Natural killer cell treated with Interleukin-12 subunit alpha and Interleukin-12 subunit beta and Interleukin-15 and Interleukin-18, amount 100 ng/mL, for 72 hours (primary cell): ENCODE results near the gene D2HGDH. TPM values are rescaled to one million over a fixed set of nuclear protein-coding genes. Genes with fewer than 3 reads are reported as not detected.
A peak's percentile ranks its signal among the peaks of the same experiment; 100 is the strongest.
"Not testable (repeated sequence)": the region's sequence is repeated elsewhere in the genome, so short reads cannot be mapped to it uniquely, and the experiment has no call there.

Experiments
- ATAC-seq, 2 donors: fragments of 150-1000 bp; cut with Tn5 transposase in 1 of 2; sonication (Bioruptor Pico), chemical (Tn5 transposase) in 1 of 2; 2 replicates each; pipeline ENCODE4 v1.10.0; 2021
- DNase-seq: peaks from one replicate; pipeline ENCODE4 v3.0.0; 2022; ENCODE audit warnings: low spot score
- H3K27ac Mint-ChIP-seq, 2 donors: 1 replicate in 1 of 2; 2 replicates in 1 of 2; pipeline ENCODE4 v1.8.0; 2022; ENCODE audit warnings: mixed read lengths in 2 of 2, mild to moderate bottlenecking in 1 of 2, moderate library complexity in 1 of 2
- H3K27me3 Mint-ChIP-seq, 2 donors: 1 replicate in 1 of 2; 2 replicates in 1 of 2; pipeline ENCODE4 v1.8.0; 2022; ENCODE audit warnings: mixed read lengths in 2 of 2
- H3K36me3 Mint-ChIP-seq: one replicate; pipeline ENCODE4 v1.8.0; 2022; ENCODE audit warnings: mixed read lengths
- H3K4me1 Mint-ChIP-seq, 2 donors: 1 replicate in 1 of 2; 2 replicates in 1 of 2; pipeline ENCODE4 v1.8.0; 2022; ENCODE audit warnings: low read depth in 2 of 2, mixed read lengths in 2 of 2, mild to moderate bottlenecking in 1 of 2
- H3K4me3 Mint-ChIP-seq: one replicate; pipeline ENCODE4 v1.8.0; 2022; ENCODE audit warnings: mixed read lengths
- H3K9me3 Mint-ChIP-seq: 2 replicates; pipeline ENCODE4 v1.8.0; 2022; ENCODE audit warnings: mixed read lengths
- total RNA-seq, 2 donors: library from RNA; stranded (reverse); gene quantifications; one replicate each; pipeline ENCODE4 v1.2.3, GENCODE V29; 2022

The D2HGDH gene
- total RNA-seq, 2 donors from 2014 or later: 36.6 to 60.1 TPM

- H3K4me3 Mint-ChIP-seq: no peak overlapping the region
- H3K27me3 Mint-ChIP-seq: peaks cover 0 to 7% of the 10 kb centered on the region in 2 donors
- no peaks in the 10 kb centered on the region for H3K36me3 Mint-ChIP-seq
- no peak overlapping the region for H3K27ac Mint-ChIP-seq
- no peak for ATAC-seq
- no peaks in the 10 kb centered on the region for H3K9me3 Mint-ChIP-seq
- H3K4me1 Mint-ChIP-seq: peaks cover 5 to 6% of the 10 kb centered on the region in 2 donors
- no peak for DNase-seq
These were observed 67.4 kb downstream of the D2HGDH start for GRCh38 chr2:241801611-241802420.

- DNase-seq: no peak
- peak overlapping the region in 1 of 2 donors; percentile 27 for H3K27ac Mint-ChIP-seq
- H3K36me3 Mint-ChIP-seq: no peaks in the 10 kb centered on the region
- H3K9me3 Mint-ChIP-seq: no peaks in the 10 kb centered on the region
- peaks cover 5 to 6% of the 10 kb centered on the region in 2 donors for H3K4me1 Mint-ChIP-seq
- peaks cover 0 to 5% of the 10 kb centered on the region in 2 donors for H3K27me3 Mint-ChIP-seq
- H3K4me3 Mint-ChIP-seq: peak overlapping the region; percentile 80
- ATAC-seq: peak in 1 of 2 donors; percentile 25
These were observed 68.2 kb downstream of the D2HGDH start for GRCh38 chr2:241802421-241803318.

GRCh38 chr2:241803387-241804325, 69.2 kb downstream of the D2HGDH start:
- H3K27me3 Mint-ChIP-seq: peaks cover 0 to 5% of the 10 kb centered on the region in 2 donors
- peak; percentile 77 to 83 for ATAC-seq
- H3K4me3 Mint-ChIP-seq: peak overlapping the region; percentile 80
- no peak for DNase-seq
- peak overlapping the region in 1 of 2 donors; percentile 27 for H3K27ac Mint-ChIP-seq
- H3K4me1 Mint-ChIP-seq: peaks cover 5 to 11% of the 10 kb centered on the region in 2 donors
- no peaks in the 10 kb centered on the region for H3K9me3 Mint-ChIP-seq
- no peaks in the 10 kb centered on the region for H3K36me3 Mint-ChIP-seq

- H3K36me3 Mint-ChIP-seq: no peaks in the 10 kb centered on the region
- ATAC-seq (peak; percentile 29 to 43), DNase-seq (no peak)
- peaks cover 5 to 11% of the 10 kb centered on the region in 2 donors for H3K4me1 Mint-ChIP-seq
- H3K9me3 Mint-ChIP-seq: no peaks in the 10 kb centered on the region
- no peak overlapping the region for H3K27ac Mint-ChIP-seq
- H3K4me3 Mint-ChIP-seq: peak overlapping the region; percentile 47
- peaks cover 0 to 5% of the 10 kb centered on the region in 2 donors for H3K27me3 Mint-ChIP-seq
These were observed 70.1 kb downstream of the D2HGDH start for GRCh38 chr2:241804326-241805229.

GRCh38 chr2:241806217-241806616, 71.8 kb downstream of the D2HGDH start:
- not testable (repeated sequence) for DNase-seq

GRCh38 chr2:241808051-241808720, 73.8 kb downstream of the D2HGDH start:
- no peaks in the 10 kb centered on the region for H3K36me3 Mint-ChIP-seq
- peak overlapping the region; percentile 22 for H3K4me3 Mint-ChIP-seq
- peaks cover 0 to 2% of the 10 kb centered on the region in 2 donors for H3K27me3 Mint-ChIP-seq
- H3K27ac Mint-ChIP-seq: peak overlapping the region in 1 of 2 donors; percentile 23
- DNase-seq (no peak), ATAC-seq (no peak)
- H3K4me1 Mint-ChIP-seq: peaks cover 4 to 7% of the 10 kb centered on the region in 2 donors
- no peaks in the 10 kb centered on the region for H3K9me3 Mint-ChIP-seq

More at GRCh38 chr2:241806217-241806616, 71.8 kb downstream of the D2HGDH start:
- not testable (repeated sequence) for H3K9me3 Mint-ChIP-seq, ATAC-seq, H3K36me3 Mint-ChIP-seq, H3K4me3 Mint-ChIP-seq, H3K4me1 Mint-ChIP-seq, H3K27me3 Mint-ChIP-seq, H3K27ac Mint-ChIP-seq

GRCh38 chr2:241808721-241809382, 74.4 kb downstream of the D2HGDH start, which contains the start of gene NEU4:
TSS of gene NEU4 (plus strand) at chr2:241809193. CDS start at chr2:241814485, 5,292 bp downstream.
- Mint-ChIP-seq H3K4me3 (peak within 1 kb of the TSS; percentile 22), H3K27me3 (no peaks in the 10 kb centered on the region), H3K36me3 (no peaks in the 10 kb centered on the region), H3K27ac (peak within 1 kb of the TSS in 1 of 2 donors; percentile 23), H3K9me3 (no peaks in the 10 kb centered on the region), H3K4me1 (peaks cover 0 to 5% of the 10 kb centered on the region in 2 donors)
- no peak for DNase-seq
- ATAC-seq: no peak

GRCh38 chr2:241809383-241810306, 75.2 kb downstream of the D2HGDH start:
- Mint-ChIP-seq H3K27me3 (no peaks in the 10 kb centered on the region), H3K4me3 (no peak overlapping the region), H3K9me3 (no peaks in the 10 kb centered on the region), H3K4me1 (peaks cover 0 to 5% of the 10 kb centered on the region in 2 donors), H3K36me3 (no peaks in the 10 kb centered on the region), H3K27ac (no peak overlapping the region)
- DNase-seq: no peak
- ATAC-seq: no peak

DNA sequence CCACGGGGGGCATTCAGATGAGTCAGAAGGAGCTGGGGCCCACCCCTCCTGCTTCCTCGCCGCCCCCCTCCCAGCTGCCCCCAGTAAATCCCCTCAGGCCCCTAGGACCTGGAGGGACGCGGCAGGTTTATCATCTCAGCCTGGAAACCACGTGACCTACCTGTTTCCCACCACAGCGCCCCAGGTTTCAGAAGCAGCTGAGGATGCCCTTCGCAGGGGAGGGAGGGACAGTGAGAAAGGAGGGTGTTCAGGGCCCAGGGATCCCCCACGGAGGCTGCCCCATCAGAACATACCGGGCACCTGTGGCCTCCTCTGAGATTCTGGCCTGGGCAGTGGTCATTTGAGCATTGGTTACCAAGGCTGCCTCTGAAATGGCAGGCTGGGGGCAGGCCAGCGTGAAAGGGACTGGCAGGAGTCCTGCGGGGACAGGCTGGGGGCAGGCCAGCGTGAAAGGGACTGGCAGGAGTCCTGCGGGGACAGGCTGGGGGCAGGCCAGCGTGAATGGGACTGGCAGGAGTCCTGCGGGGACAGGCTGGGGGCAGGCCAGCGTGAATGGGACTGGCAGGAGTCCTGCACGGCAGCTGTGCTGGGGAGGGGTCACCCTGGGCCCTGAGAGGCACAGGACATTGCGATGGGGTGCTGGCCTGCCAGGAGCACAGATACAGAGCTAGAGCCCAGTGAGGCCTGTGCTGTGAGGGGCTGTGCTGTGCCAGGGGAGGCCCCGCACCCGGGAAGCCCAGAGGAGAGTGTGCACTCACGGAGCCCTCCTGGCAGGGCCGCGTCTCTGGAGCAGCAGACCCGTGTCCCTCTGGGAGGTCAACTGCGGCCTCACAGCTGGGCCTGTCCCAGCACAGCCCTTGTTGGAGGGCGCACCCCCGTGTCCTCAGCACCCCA, 76.1 kb downstream of the D2HGDH start:
- Mint-ChIP-seq H3K27ac (no peak overlapping the region), H3K9me3 (no peaks in the 10 kb centered on the region), H3K4me3 (no peak overlapping the region), H3K4me1 (peaks cover 0 to 8% of the 10 kb centered on the region in 2 donors), H3K36me3 (no peaks in the 10 kb centered on the region), H3K27me3 (peaks cover 0 to 3% of the 10 kb centered on the region in 2 donors)
- no peak for DNase-seq
- no peak for ATAC-seq
